Eye (tissue), 1 donor: ENCODE measurements around the gene DEFB108B.
"Not testable (repeated sequence)": the region's sequence is repeated elsewhere in the genome, so short reads cannot be mapped to it uniquely, and the experiment has no call there.

ENCODE experiments used
- DNase-seq: peaks from one replicate; pipeline ENCODE4 v3.0.0-alpha.2; 2015

Gene DEFB108B

DNA sequence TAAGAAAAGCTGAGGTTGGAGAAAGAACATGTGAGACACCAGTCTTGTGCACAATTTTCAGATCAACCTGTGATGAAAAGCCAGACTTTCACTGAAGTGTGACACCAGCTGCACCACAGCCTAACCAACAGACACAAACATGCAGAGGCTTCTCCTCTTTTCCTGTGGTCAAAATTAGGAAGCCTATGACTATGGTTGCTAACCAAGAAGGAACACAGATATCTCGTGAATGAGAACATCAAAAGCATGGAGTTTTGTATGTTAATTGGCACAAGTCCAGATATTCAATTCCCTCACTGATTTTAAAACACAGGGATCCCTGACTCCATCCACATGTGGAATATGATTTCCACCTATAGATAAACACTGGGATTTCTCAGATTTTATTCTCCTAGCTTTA lies 11.5 kb upstream of the DEFB108B start:
- DNase-seq: not testable (repeated sequence)

DNA sequence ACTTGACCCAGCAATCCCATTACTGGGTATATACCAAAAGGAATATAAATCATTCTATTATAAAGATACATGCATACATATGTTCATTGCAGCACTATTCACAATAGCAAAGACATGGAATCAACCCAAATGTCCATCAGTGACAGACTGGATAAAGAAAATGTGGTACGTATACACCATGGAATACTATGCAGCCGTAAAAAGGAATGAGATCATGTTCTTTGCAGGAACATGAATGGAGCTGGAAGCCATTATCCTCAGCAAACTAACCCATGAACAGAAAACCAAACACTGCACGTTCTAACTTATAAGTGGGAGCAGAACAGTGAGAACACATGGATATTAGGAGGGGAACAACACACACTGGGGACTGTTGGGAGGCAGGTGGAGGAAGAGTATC lies 3.8 kb upstream of the DEFB108B start:
- DNase-seq: not testable (repeated sequence)

DNA sequence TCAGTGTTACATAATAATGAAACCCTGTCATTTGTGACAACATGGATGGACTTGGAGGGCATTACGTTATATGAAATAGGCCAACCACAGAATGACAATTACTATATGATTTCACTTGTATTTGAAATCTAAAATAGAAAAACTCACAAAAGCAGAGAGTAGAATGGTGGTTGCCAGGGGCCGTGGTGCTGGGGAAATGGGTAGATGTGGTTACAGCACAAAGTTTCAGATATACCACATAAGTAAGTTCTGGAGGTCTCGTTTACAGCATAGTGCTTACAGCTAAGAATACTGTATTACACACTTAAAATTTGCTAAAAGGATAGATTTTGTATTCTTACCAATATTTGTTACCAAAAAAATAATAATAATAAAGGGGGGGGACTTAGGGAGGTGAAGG lies 3.3 kb upstream of the DEFB108B start:
- DNase-seq: not testable (repeated sequence)

DNA sequence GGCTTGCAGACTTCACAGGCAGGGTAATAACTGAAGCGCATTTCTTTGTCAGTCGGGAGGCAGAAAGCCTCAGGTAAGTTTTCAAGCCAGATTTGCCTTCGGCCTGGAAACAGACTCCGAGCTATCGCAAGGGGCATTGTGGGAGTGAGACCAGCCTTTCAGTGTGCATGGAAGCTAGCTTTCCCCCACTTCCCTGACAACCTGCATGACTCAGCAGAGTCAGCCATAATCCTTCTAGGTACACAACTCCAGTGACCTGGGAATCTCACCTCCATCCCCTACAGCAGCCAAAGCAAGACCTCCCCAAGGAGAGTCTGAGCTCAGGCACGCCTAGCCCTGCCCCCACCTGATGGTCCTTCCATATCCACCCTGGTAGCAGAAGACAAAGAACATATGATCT lies 9.7 kb downstream of the DEFB108B start:
- DNase-seq: not testable (repeated sequence)

DNA sequence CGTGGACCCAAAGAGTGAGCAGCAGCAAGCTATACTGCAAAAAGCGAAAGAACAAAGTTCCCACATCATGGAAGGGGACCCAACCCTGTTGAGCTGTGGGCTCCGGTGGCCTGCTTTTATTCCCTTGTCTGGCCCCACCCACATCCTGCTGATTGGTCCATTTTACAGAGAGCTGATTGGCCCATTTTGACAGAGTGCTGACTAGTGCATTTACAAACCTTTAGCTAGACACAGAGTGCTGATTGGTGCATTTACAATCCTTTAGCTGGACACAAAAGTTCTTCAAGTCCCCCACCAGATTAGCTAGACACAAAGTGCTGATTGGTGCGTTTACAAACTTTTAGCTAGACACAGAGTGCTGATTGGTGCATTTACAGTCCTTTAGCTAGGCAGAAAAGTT lies 10.4 kb downstream of the DEFB108B start:
- DNase-seq: not testable (repeated sequence)

DNA sequence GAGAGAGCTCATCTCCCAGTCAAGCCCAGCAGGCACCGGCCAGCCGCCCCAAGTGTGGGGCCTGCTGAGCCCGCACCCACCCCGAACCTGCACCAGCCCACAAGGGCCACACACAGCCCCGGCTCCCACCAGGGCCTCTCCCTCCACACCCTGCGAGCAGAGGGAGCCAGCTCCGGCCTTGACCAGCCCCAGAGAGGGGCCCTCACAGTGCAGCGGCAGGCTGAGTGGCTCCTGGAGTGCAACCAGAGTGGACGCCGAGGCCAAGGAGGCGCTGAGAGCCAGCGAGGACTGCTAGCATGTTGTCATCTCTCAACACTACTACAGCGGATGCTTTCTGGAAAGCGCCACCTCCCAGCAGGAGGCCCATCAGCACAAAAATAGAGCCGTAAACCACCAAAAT lies 10.9 kb downstream of the DEFB108B start:
- DNase-seq: no peak

DNA sequence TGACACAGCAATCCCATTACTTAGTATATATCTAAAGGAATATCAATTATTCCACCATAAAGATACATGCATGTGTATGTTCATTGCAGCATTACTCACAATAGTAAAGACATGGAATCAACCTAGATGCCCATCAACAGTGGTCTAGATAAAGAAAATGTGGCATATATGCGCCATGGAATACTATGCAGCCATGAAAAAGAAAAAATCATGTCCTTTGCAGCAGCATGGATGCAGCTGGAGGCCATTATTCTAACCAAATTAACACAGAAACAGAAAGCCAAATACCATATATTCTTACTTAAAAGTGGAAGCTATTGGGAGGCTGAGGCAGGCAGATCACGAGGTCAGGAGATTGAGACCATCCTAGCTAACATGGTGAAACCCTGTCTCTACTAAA lies 20.9 kb downstream of the DEFB108B start:
- not testable (repeated sequence) for DNase-seq

DNA sequence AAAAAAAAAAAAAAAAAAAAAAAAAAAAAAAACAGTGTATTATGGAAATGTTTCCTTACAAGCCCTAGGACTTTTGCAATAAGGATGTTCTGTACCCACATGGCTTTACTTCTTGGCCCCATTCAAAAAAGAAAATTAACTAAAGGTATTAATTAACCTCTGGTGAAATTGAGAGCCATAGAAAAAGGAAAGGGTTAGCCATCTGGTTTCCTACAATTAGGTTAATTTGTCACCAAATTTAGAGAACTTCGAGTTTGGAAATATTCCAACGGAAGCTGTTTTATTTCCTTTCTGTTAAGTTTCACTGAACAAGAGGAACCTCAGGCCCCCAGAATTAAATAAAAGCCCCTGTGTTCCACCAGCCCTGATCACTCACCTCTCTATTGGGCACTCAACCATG lies 22.9 kb downstream of the DEFB108B start:
- not testable (repeated sequence) for DNase-seq

DNA sequence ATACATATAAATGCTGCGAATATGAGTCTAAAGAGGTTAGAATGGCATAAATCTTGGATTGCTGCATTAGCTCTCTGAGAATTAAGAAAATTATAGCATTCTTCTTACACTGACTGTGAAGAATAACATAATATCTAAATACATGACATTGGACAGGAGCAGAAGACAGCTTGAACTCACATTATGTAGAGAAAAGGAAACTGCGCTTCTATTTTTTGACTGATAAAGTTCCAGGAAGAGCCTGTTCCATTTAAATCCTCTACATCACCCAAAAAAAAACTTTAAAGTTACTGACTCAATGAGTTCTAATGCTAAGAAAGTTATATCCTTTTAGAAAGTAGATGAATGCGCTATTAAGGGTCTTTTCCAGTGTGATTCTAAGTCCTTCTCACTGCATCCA lies 27.8 kb downstream of the DEFB108B start:
- DNase-seq: not testable (repeated sequence)

DNA sequence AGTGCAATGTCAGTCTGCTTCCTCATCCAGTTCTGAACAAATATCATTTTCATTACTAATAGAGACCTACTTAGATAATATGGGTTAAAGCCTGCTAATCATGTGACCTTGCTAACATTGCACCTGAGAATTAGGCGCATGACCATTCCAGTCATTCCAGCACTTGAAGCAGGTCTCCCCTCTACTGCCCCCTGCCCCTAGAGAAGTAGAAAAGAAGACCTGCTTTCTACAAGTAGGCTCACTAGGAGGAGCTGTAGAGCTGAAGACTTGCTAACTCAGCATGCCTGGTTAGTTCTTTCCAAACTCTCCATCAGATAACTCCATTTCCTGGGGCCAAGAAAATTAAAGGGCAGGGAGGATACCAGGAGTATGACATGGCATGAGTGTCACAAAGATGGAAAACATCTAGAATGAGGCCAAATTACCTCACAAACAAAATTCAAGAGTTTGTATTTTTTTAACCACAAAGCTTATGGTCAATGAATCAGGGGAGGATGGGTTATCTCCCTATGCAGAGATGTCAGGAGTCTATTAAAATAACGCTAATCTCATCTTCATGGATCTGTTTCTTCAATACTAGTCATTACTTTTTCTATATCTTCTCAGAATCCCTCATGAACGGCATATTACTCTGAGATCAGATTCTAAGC lies 31.1 kb downstream of the DEFB108B start:
- DNase-seq: peak; percentile 44

DNA sequence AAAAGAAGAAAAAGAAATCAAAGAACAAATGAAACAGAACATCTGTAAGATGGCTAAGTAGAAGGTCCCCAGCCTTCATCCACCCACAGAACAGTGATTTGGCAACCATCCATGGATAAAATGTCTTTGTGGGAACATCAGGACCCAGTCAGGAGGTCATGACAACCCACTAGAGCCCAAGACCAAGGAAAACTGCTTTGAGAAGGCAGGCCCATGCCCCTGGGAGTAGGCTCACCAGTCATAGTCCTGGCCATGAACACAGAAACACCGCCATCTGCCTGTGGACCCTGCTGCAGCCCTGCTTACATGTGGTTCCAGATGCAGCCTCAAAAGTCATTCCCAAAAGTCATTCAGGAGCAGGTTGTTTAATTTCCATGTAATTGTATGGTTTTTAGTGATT lies 34.2 kb downstream of the DEFB108B start:
- DNase-seq: not testable (repeated sequence)

DNA sequence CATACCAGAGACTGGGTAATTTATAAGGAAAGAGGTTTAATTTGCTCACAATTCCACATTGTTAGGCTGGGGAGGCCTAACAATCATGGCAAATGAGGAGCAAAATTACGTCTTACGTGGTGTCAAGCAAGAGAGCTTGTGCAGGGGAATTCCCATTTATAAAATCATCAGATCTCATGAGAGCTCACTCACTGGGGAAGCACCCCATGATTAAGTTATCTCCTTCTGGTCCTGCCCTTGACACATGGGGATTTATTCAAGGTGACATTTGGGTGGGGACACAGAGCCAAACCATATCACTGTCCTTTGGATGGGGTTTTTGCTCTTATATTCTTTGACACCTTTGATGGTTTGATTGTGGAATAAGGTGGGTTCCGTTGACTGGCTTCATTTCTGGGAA lies 36.9 kb downstream of the DEFB108B start:
- DNase-seq: not testable (repeated sequence)

DNA sequence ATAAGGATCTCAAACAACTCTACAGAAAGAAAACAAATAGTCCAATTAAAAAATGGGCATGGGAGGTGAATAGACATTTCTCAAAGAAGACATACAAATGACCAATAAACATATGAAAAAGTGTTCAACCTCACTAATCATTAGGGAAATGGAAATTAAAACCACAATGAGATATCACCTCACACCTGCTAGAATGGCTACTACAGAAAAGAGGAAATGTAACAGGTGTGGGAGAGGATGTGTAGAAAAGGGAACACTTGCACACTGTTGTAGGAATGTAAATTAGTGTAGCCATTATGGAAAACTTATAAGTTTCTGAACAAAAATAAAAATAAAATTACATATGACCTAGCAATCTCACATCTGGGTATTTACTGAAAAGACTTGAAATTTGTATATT lies 37.7 kb downstream of the DEFB108B start:
- not testable (repeated sequence) for DNase-seq

DNA sequence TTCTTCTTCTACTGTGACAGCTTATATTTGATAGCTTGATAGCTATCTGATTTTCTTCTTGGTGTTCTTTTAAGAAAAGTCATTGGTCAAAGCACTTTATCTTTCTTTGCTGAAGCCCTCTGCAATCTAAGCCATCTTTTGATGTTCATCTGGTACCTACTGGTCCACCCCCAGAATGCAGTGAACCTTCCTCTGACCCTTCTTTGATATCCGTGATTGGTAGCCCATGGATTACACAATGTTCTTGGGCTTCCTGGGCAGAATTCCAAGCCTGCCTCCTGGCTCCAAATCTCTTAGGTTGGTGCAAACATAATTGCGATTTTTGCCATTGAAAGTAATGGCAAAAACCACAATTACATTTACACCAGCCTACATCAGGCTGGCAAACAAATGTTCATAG lies 43.3 kb downstream of the DEFB108B start:
- not testable (repeated sequence) for DNase-seq

DNA sequence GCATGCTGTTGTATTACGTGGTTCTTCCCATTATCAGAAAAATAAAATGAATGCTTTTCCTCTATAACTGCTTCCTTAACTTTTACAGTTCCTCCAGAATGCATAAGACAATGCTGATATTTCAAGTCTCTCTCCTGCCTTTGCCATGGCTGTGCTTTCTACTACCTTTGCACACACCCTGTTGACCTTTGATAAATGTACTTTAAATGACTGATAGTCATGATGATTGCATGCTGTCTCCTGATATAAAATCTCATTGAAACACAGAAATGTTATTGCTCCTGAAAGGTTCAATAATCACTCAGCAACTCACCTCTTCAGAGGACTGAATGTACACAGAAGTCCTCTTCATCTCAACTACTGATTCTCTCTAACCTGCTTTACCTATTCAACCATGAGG lies 45.1 kb downstream of the DEFB108B start, which contains the start of gene DEFB131B:
DEFB131B (plus strand) TSS at position 395 of the 400 bp plus-strand sequence; CDS start at position 395, 0 bp downstream.
- DNase-seq: not testable (repeated sequence)

DNA sequence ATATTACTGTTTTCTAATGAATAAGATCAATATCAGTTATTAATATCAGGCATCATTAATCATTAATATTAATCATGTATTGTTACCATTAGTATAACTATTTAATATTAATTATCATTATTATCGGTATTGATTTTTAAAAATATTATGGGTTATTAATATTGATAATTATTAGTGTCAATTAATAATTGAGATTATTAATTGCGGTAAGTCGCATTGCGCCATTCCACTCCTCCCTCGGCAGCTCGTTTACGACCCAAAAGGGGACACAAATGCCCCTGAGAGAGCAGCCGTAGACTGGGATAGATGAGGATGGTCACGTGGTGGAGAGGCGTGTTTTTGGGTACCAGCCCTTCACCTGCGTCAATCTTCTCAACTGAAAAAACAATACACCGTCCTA lies 52.8 kb downstream of the DEFB108B start:
- DNase-seq: not testable (repeated sequence)
